ENCODE data around the gene ILKAP. TPM values are rescaled to one million over a fixed set of nuclear protein-coding genes. Genes with fewer than 3 reads are reported as not detected.

ILKAP gene
- total and polyA plus RNA-seq, 2 experiments from 2014 or later = 11.9 to 35.0 TPM

- Histone ChIP-seq H3K27ac (no peak overlapping the region), H3K4me2 (ENCODE audit: unreplicated experiment) (no peak overlapping the region), H3K4me1 (ENCODE audit: insufficient read depth) (no peaks in the 10 kb centered on the region), H3K27me3 (replicated peaks; ENCODE audit: insufficient read depth) (peaks cover 33% of the 10 kb centered on the region), H3K9me2 (ENCODE audit: insufficient read depth) (no peaks in the 10 kb centered on the region), H2AFZ (no peak overlapping the region), H3K9ac (no peak overlapping the region), H3K4me3 (0 out of 2 replicates have a peak overlapping the region, but pooled peaks have one; percentile 15), H3K36me3 (ENCODE audit: low read depth) (no peaks in the 10 kb centered on the region), H4K20me1 (ENCODE audit: insufficient read depth) (no peaks in the 10 kb centered on the region), H3K9me3 (ENCODE audit: low read depth) (no peaks in the 10 kb centered on the region), H3F3A (ENCODE audit: insufficient read depth) (peaks cover 11% of the 10 kb centered on the region; the same call in 1 of the 2 replicates), H3K79me2 (ENCODE audit: insufficient read depth) (no peaks in the 10 kb centered on the region)
- peak; percentile 31 for DNase-seq
- WGBS, 2 experiments (ENCODE audit: low coverage in 1 of 2, low lambda C conversion rate in 2 of 2, missing lambda C conversion rate in 2 of 2) = 30 to 52% methylated on average over 23 to 41 of the region's 75 CpGs
- TF ChIP-seq EZH2 (IDR thresholded peaks at IDR 0.05; ENCODE audit: insufficient read depth, poor library complexity, severe bottlenecking) (no peak), EZH2phosphoT487 (IDR thresholded peaks at IDR 0.05; ENCODE audit: insufficient read depth, low read depth) (no peak)
- in situ Hi-C loops (cut with MboI) = no loop called here
These were observed 35.5 kb upstream of the ILKAP start for GRCh38 chr2:238238766-238239542.

DNA sequence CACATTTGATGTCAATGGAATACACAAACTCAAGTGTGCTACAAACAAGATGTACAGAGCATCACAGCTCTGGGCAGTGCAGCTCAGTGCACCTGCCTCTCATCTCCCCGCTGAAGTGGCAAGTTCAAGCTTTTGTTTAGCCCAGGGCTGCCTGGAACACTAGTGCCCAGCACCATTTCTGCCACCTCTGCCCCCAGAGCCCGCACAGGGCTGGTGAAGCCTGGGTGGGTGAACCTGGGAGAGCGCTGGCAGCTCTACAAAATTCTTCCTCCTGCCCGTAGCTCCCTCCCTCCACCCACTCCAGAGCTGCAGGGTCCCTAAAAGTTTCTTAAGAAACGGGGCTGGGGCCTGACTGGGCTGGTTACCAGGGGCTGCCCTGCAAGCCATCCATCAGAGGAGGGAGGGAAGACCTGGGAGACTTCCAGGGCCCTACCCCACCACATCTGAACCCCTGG lies 34.8 kb upstream of the ILKAP start:
- H3K4me1 ChIP-seq (ENCODE audit: insufficient read depth) = no peaks in the 10 kb centered on the region
- H3K4me3 ChIP-seq = no peak overlapping the region
- no peak overlapping the region for H3K4me2 ChIP-seq (ENCODE audit: unreplicated experiment)
- H3K9me3 ChIP-seq (ENCODE audit: low read depth) = no peaks in the 10 kb centered on the region
- peaks cover 33% of the 10 kb centered on the region for H3K27me3 ChIP-seq (replicated peaks; ENCODE audit: insufficient read depth)
- H3K9ac ChIP-seq = no peak overlapping the region
- no peak overlapping the region for H3K27ac ChIP-seq
- in situ Hi-C loops (cut with MboI) = no loop called here
- no peaks in the 10 kb centered on the region for H3K36me3 ChIP-seq (ENCODE audit: low read depth)
- no peaks in the 10 kb centered on the region for H3K79me2 ChIP-seq (ENCODE audit: insufficient read depth)
- no peak for DNase-seq
- TF ChIP-seq EZH2phosphoT487 (IDR thresholded peaks at IDR 0.05; ENCODE audit: insufficient read depth, low read depth) (no peak), EZH2 (IDR thresholded peaks at IDR 0.05; ENCODE audit: insufficient read depth, poor library complexity, severe bottlenecking) (no peak)
- no peak overlapping the region for H2AFZ ChIP-seq
- 69 to 71% methylated on average over 5 of the region's 5 CpGs for WGBS, 2 experiments (ENCODE audit: low coverage in 1 of 2, low lambda C conversion rate in 2 of 2, missing lambda C conversion rate in 2 of 2)
- no peaks in the 10 kb centered on the region for H3K9me2 ChIP-seq (ENCODE audit: insufficient read depth)
- no peaks in the 10 kb centered on the region for H4K20me1 ChIP-seq (ENCODE audit: insufficient read depth)
- H3F3A ChIP-seq (ENCODE audit: insufficient read depth) = peaks cover 11% of the 10 kb centered on the region; the same call in 1 of the 2 replicates

DNA sequence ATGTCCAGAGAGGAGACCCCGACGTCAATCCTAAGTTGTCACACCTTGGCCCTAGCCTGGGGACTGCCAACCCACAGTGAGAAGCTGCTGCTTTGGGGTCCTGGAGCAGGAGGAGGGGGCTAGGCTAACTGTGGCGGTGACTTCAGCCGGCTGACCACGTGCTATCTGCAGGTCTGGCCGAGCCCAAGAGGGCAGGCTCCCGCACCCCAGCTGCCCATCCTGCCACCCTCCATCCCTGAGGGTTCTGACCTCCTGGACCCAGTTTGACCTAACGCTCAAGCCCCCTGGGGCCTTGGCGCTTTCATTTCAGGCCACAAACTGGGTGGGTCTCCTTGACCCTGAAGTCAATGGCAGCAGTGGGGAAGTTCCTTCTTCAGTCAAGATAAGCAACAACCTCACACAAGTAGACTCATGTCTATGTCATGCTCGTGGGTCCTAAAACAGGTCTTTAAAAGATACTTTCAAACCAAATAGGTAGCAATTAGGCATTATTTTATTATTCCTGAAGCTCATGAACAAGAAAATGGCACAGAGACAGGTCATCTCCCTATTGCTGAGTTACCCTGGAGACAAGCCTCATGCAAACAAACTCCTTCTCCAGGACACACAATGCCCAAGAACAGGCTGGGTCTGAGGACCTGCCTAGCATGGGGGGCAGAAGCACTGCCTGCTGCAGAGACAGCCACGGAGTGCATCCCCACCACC lies 34.1 kb upstream of the ILKAP start:
- Histone ChIP-seq H3K27ac (no peak overlapping the region), H3K4me1 (ENCODE audit: insufficient read depth) (no peaks in the 10 kb centered on the region), H3K9ac (no peak overlapping the region), H3K27me3 (replicated peaks; ENCODE audit: insufficient read depth) (peaks cover 33% of the 10 kb centered on the region), H3K4me3 (no peak overlapping the region), H3K4me2 (ENCODE audit: unreplicated experiment) (no peak overlapping the region), H3K36me3 (ENCODE audit: low read depth) (no peaks in the 10 kb centered on the region), H3K9me2 (ENCODE audit: insufficient read depth) (no peaks in the 10 kb centered on the region), H3K9me3 (ENCODE audit: low read depth) (no peaks in the 10 kb centered on the region), H4K20me1 (ENCODE audit: insufficient read depth) (no peaks in the 10 kb centered on the region), H3F3A (ENCODE audit: insufficient read depth) (peaks cover 11% of the 10 kb centered on the region; the same call in 1 of the 2 replicates), H3K79me2 (ENCODE audit: insufficient read depth) (no peaks in the 10 kb centered on the region), H2AFZ (no peak overlapping the region)
- WGBS, 2 experiments (ENCODE audit: low coverage in 1 of 2, low lambda C conversion rate in 2 of 2, missing lambda C conversion rate in 2 of 2) = 63 to 71% methylated on average over 10 to 11 of the region's 11 CpGs
- TF ChIP-seq EZH2 (IDR thresholded peaks at IDR 0.05; ENCODE audit: insufficient read depth, poor library complexity, severe bottlenecking) (no peak), EZH2phosphoT487 (IDR thresholded peaks at IDR 0.05; ENCODE audit: insufficient read depth, low read depth) (no peak)
- peak; percentile 10 for DNase-seq
- in situ Hi-C loops (cut with MboI) = no loop called here

GRCh38 chr2:238236571-238236970 lies 33.1 kb upstream of the ILKAP start:
- DNase-seq = no peak
- Histone ChIP-seq H3K27me3 (replicated peaks; ENCODE audit: insufficient read depth) (peaks cover 33% of the 10 kb centered on the region), H3K36me3 (ENCODE audit: low read depth) (no peaks in the 10 kb centered on the region), H2AFZ (no peak overlapping the region), H3F3A (ENCODE audit: insufficient read depth) (peaks cover 5% of the 10 kb centered on the region; the same call in 1 of the 2 replicates), H3K4me1 (ENCODE audit: insufficient read depth) (no peaks in the 10 kb centered on the region), H3K9me3 (ENCODE audit: low read depth) (no peaks in the 10 kb centered on the region), H3K9ac (no peak overlapping the region), H4K20me1 (ENCODE audit: insufficient read depth) (no peaks in the 10 kb centered on the region), H3K27ac (no peak overlapping the region), H3K4me2 (ENCODE audit: unreplicated experiment) (no peak overlapping the region), H3K79me2 (ENCODE audit: insufficient read depth) (no peaks in the 10 kb centered on the region), H3K9me2 (ENCODE audit: insufficient read depth) (no peaks in the 10 kb centered on the region), H3K4me3 (no peak overlapping the region)
- WGBS, 2 experiments (ENCODE audit: low coverage in 1 of 2, low lambda C conversion rate in 2 of 2, missing lambda C conversion rate in 2 of 2) = 64 to 80% methylated on average over 3 to 4 of the region's 4 CpGs
- in situ Hi-C loops (cut with MboI) = no loop called here
- TF ChIP-seq EZH2phosphoT487 (IDR thresholded peaks at IDR 0.05; ENCODE audit: insufficient read depth, low read depth) = no peak
- no peak for TF ChIP-seq EZH2 (IDR thresholded peaks at IDR 0.05; ENCODE audit: insufficient read depth, poor library complexity, severe bottlenecking)

Data from GM23248 (cell line).